ENCODE measurements around the gene NUFIP1.

DNA sequence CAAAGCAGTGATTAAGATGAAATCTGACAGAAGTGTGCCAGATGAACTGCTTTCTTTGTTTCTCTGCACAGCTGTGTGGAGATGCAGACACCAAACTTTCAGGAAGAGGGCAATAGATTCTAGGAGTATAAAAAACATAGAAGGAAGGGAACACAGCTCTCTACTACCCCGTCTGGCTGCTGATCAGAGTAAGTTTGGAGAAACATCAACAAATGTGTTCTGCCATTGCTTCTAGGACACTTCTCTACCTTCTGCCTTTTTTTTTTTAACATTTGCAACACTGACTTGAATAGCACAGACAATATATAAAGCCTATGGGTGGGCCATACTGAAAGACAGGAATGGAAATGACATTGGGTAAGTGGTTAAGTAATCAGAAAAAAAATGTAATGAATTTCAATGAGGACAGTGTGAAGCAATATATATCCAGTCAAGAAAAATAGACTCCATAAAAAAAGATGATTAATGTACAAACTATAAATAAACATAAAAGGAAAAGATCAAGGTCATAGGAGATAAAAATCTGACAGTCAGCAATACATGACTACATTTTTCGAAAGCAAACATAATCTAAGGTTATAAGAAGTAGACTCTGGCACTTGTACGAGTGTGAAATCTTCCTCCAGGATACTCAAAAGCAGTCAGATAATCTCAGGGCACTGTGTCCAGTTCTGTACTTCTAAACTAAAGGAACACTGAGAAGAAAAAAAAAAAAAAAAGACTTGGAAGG lies 21.4 kb downstream of the NUFIP1 start:
- TF ChIP-seq, protein P1, sequence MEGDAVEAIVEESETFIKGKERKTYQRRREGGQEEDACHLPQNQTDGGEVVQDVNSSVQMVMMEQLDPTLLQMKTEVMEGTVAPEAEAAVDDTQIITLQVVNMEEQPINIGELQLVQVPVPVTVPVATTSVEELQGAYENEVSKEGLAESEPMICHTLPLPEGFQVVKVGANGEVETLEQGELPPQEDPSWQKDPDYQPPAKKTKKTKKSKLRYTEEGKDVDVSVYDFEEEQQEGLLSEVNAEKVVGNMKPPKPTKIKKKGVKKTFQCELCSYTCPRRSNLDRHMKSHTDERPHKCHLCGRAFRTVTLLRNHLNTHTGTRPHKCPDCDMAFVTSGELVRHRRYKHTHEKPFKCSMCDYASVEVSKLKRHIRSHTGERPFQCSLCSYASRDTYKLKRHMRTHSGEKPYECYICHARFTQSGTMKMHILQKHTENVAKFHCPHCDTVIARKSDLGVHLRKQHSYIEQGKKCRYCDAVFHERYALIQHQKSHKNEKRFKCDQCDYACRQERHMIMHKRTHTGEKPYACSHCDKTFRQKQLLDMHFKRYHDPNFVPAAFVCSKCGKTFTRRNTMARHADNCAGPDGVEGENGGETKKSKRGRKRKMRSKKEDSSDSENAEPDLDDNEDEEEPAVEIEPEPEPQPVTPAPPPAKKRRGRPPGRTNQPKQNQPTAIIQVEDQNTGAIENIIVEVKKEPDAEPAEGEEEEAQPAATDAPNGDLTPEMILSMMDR (IDR thresholded peaks at IDR 0.05) = peak; percentile 9 to 51 (median 42)
- TF ChIP-seq EP300 (IDR thresholded peaks at IDR 0.05) = no peak
